Measurements from ENCODE around the gene ZNF135. TPM values are rescaled to one million over a fixed set of nuclear protein-coding genes. Genes with fewer than 3 reads are reported as not detected.

ZNF135 gene
- total and polyA plus RNA-seq, 2 donors (not counting 3 experiments of a cell fraction or from before 2014, with no cell fraction given) = 1.2 to 1.5 TPM

GRCh38 chr19:58047672-58048071, 11.4 kb upstream of the ZNF135 start:
- H3K79me2 ChIP-seq (ENCODE audit: control insufficient read depth, insufficient read depth, low read length) = no peaks in the 10 kb centered on the region
- dilution Hi-C loops (cut with MboI; ENCODE audit: extremely low pct_ligation_motif_present, low sequenced_read_pairs) = no loop called here
- no peak overlapping the region for H2AFZ ChIP-seq (ENCODE audit: low read depth, low read length)
- intact Hi-C loops (cut with micrococcal nuclease) = no loop called here
- H3K9me1 ChIP-seq (replicated peaks; ENCODE audit: control insufficient read depth, extremely low read depth, insufficient read depth, low read length) = no peaks in the 10 kb centered on the region
- ChIA-PET CTCF (no interaction called here), POLR2A (no interaction called here)
- H3K4me2 ChIP-seq (ENCODE audit: insufficient read depth, low read length) = no peak overlapping the region
- no peak overlapping the region for H3K4me3 ChIP-seq (replicated peaks in 1 of 3; ENCODE audit: insufficient read depth in 1 of 3, low read depth in 1 of 3, low read length in 3 of 3)
- TF ChIP-seq CTCF (IDR thresholded peaks at IDR 0.05; ENCODE audit: extremely low read depth in 1 of 2, insufficient read depth in 1 of 2, low read depth in 1 of 2, low read length in 2 of 2) (no peak), JUN (IDR thresholded peaks at IDR 0.05; ENCODE audit: borderline replicate concordance, insufficient read depth, insufficient read length, low read depth) (no peak)
- no peak overlapping the region for H3K27ac ChIP-seq (ENCODE audit: insufficient read depth, low read depth, low read length)
- H3K9me3 ChIP-seq (replicated peaks; ENCODE audit: control insufficient read depth, insufficient read depth, low read length) = peaks cover 9% of the 10 kb centered on the region
- H4K20me1 ChIP-seq (replicated peaks; ENCODE audit: control insufficient read depth, extremely low read depth, insufficient read depth, low read length) = no peaks in the 10 kb centered on the region
- no peak overlapping the region for H3K9ac ChIP-seq (replicated peaks; ENCODE audit: extremely low read depth, insufficient read depth, low read length)
- FAIRE-seq = no peak
- BruUV-seq (replicated peaks) = no TSS peak
- DNase-seq (ENCODE audit: low read depth, low spot score) = no peak
- no peaks in the 10 kb centered on the region for H3K4me1 ChIP-seq (ENCODE audit: control insufficient read depth, extremely low read depth, insufficient read depth, low read length)
- no peaks in the 10 kb centered on the region for H3K36me3 ChIP-seq (ENCODE audit: control insufficient read depth in 2 of 2, extremely low read depth in 1 of 2, insufficient read depth in 2 of 2, low read length in 2 of 2)
- no peaks in the 10 kb centered on the region for H3K27me3 ChIP-seq (ENCODE audit: control insufficient read depth in 2 of 2, insufficient read depth in 2 of 2, low read length in 2 of 2)

DNA sequence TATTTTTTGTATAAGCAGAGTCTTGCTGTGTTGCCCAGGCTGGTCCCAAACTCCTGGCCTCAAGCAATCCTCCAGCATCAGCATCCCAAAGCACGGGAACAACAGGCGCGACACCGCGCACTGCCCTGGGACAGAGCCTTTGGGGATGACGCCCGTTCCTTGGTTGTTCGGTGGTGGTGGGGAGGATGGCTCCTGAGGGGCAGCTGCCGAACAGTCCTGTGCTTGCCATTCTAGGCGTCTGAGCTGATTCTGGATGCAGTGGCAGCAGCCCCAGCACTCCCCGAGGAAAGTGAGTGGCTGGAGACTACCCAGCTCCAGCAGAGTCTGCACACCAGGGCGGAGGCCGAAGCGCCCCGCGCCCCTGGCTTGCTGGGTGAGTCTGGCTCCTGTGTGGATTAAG, 6.8 kb upstream of the ZNF135 start:
- Histone ChIP-seq H3K27me3 (ENCODE audit: control insufficient read depth in 2 of 2, insufficient read depth in 2 of 2, low read length in 2 of 2) (no peaks in the 10 kb centered on the region), H3K9me1 (replicated peaks; ENCODE audit: control insufficient read depth, extremely low read depth, insufficient read depth, low read length) (no peaks in the 10 kb centered on the region), H2AFZ (ENCODE audit: low read depth, low read length) (no peak overlapping the region), H3K27ac (ENCODE audit: insufficient read depth, low read depth, low read length) (no peak overlapping the region), H3K9me3 (replicated peaks; ENCODE audit: control insufficient read depth, insufficient read depth, low read length) (peaks cover 4% of the 10 kb centered on the region), H3K4me2 (ENCODE audit: insufficient read depth, low read length) (no peak overlapping the region), H4K20me1 (replicated peaks; ENCODE audit: control insufficient read depth, extremely low read depth, insufficient read depth, low read length) (no peaks in the 10 kb centered on the region), H3K9ac (replicated peaks; ENCODE audit: extremely low read depth, insufficient read depth, low read length) (no peak overlapping the region), H3K79me2 (ENCODE audit: control insufficient read depth, insufficient read depth, low read length) (no peaks in the 10 kb centered on the region), H3K36me3 (ENCODE audit: control insufficient read depth in 2 of 2, extremely low read depth in 1 of 2, insufficient read depth in 2 of 2, low read length in 2 of 2) (no peaks in the 10 kb centered on the region), H3K4me3 (replicated peaks in 1 of 3; ENCODE audit: insufficient read depth in 1 of 3, low read depth in 1 of 3, low read length in 3 of 3) (no peak overlapping the region), H3K4me1 (ENCODE audit: control insufficient read depth, extremely low read depth, insufficient read depth, low read length) (no peaks in the 10 kb centered on the region)
- dilution Hi-C loops (cut with MboI; ENCODE audit: extremely low pct_ligation_motif_present, low sequenced_read_pairs) (no loop called here), intact Hi-C loops (cut with micrococcal nuclease) (no loop called here)
- ChIA-PET POLR2A (no interaction called here), CTCF (no interaction called here)
- DNase-seq (ENCODE audit: low read depth, low spot score) (no peak), FAIRE-seq (no peak)
- BruUV-seq (replicated peaks) = no TSS peak
- TF ChIP-seq GATA2 (IDR thresholded peaks at IDR 0.05; ENCODE audit: insufficient read depth, insufficient read length, low read depth, low read length) = no peak
- no peak for TF ChIP-seq POLR2A (IDR thresholded peaks at IDR 0.05; ENCODE audit: low read depth, low read length)
- TF ChIP-seq EZH2 (IDR thresholded peaks at IDR 0.05; ENCODE audit: borderline replicate concordance, low read depth, low read length, severe bottlenecking) = no peak
- TF ChIP-seq MYC (IDR thresholded peaks at IDR 0.05; ENCODE audit: low read depth, low read length) = no peak
- TF ChIP-seq MAX (IDR thresholded peaks at IDR 0.05; ENCODE audit: insufficient read depth, insufficient read length) = no peak
- no peak for TF ChIP-seq JUN (IDR thresholded peaks at IDR 0.05; ENCODE audit: borderline replicate concordance, insufficient read depth, insufficient read length, low read depth)
- TF ChIP-seq FOS (IDR thresholded peaks at IDR 0.05; ENCODE audit: borderline replicate concordance, insufficient read depth, low read length) = no peak
- TF ChIP-seq POLR2AphosphoS5 (IDR thresholded peaks at IDR 0.05; ENCODE audit: insufficient read depth, low read depth, low read length) = no peak
- no peak for TF ChIP-seq CTCF (IDR thresholded peaks at IDR 0.05; ENCODE audit: extremely low read depth in 1 of 2, insufficient read depth in 1 of 2, low read depth in 1 of 2, low read length in 2 of 2)
